Measurements from ENCODE around the gene UBL4B.

The UBL4B gene, protein sequence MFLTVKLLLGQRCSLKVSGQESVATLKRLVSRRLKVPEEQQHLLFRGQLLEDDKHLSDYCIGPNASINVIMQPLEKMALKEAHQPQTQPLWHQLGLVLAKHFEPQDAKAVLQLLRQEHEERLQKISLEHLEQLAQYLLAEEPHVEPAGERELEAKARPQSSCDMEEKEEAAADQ

DNA sequence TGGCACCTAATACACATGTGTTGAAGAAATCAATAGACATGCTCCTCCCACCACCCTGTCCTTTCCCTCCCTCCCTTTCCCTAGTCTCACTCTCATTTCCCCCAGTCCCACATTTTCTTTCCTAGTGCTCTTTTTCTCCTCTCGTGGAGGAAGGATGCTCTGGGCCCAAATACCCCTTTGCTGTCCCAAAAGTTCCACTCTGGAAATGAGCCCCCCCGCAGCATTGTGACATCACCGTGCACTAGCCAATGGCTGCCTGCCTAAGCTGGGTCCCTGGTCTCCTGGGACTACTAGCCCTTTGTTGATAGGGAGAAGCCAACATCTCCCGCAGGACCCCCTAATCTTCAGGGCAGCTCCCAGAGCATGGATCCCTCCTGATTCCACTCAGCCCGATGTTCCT, at the start of gene UBL4B:
Gene UBL4B (plus strand): TSS at position 301 of the 400 bp plus-strand sequence. CDS start 92 bp downstream, at position 393.
- no peaks in the 10 kb centered on the region for H3K79me2 ChIP-seq (ENCODE audit: insufficient read depth, low read length)
- no peak within 1 kb of the TSS for H3K27ac ChIP-seq (ENCODE audit: low read depth, low read length)
- no peak within 1 kb of the TSS for H3K9ac ChIP-seq (ENCODE audit: low read length)
- no peaks in the 10 kb centered on the region for H3F3A ChIP-seq (ENCODE audit: insufficient read depth)
- H2AFZ ChIP-seq (ENCODE audit: low read depth, low read length, severe bottlenecking) = no peak within 1 kb of the TSS
- no peaks in the 10 kb centered on the region for H4K20me1 ChIP-seq (ENCODE audit: low read depth, low read length)
- no peaks in the 10 kb centered on the region for H3K36me3 ChIP-seq (ENCODE audit: low read length)
- no peak within 1 kb of the TSS for H3K4me3 ChIP-seq (ENCODE audit: insufficient read depth, low read length, poor library complexity, severe bottlenecking)
- TF ChIP-seq, protein P1, sequence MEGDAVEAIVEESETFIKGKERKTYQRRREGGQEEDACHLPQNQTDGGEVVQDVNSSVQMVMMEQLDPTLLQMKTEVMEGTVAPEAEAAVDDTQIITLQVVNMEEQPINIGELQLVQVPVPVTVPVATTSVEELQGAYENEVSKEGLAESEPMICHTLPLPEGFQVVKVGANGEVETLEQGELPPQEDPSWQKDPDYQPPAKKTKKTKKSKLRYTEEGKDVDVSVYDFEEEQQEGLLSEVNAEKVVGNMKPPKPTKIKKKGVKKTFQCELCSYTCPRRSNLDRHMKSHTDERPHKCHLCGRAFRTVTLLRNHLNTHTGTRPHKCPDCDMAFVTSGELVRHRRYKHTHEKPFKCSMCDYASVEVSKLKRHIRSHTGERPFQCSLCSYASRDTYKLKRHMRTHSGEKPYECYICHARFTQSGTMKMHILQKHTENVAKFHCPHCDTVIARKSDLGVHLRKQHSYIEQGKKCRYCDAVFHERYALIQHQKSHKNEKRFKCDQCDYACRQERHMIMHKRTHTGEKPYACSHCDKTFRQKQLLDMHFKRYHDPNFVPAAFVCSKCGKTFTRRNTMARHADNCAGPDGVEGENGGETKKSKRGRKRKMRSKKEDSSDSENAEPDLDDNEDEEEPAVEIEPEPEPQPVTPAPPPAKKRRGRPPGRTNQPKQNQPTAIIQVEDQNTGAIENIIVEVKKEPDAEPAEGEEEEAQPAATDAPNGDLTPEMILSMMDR (IDR thresholded peaks at IDR 0.05; ENCODE audit: insufficient read depth, low read length, poor library complexity, severe bottlenecking) = no peak
- TF ChIP-seq EZH2phosphoT487 (conservative IDR thresholded peaks at IDR 0.05; ENCODE audit: low read length) = no peak
- H3K4me2 ChIP-seq (ENCODE audit: low read depth, low read length, poor library complexity, severe bottlenecking) = no peak within 1 kb of the TSS
- H3K27me3 ChIP-seq (ENCODE audit: low read length) = no peaks in the 10 kb centered on the region
- H3K9me3 ChIP-seq (ENCODE audit: insufficient read depth, low read length) = no peaks in the 10 kb centered on the region
- H3K9me2 ChIP-seq (replicated peaks; ENCODE audit: insufficient read depth, low read length) = no peaks in the 10 kb centered on the region

DNA sequence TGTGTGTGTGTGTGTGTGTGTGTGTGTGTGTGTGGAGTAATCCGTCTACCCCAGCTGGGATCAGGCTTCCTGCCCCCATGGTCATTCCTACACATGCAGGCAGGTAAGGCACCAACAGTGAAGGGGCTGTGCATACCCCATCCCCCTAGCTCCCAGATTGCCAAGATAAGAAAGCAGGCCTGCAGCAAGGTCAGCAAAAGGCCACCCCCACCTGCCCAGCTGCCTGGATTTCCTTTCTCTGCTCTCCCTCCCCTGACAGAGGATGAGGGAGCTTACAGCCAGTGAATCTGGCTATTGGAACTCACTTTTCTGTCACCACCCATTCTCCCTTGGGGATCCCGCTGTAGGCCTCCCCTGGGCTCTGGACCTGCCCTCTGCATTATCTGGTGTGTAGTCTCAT, 49.6 kb upstream of the UBL4B start:
- Histone ChIP-seq H3K4me2 (ENCODE audit: low read depth, low read length, poor library complexity, severe bottlenecking) (no peak overlapping the region), H3K79me2 (ENCODE audit: insufficient read depth, low read length) (no peaks in the 10 kb centered on the region), H3K4me3 (ENCODE audit: insufficient read depth, low read length, poor library complexity, severe bottlenecking) (no peak overlapping the region), H3K27me3 (ENCODE audit: low read length) (no peaks in the 10 kb centered on the region), H3K36me3 (ENCODE audit: low read length) (no peaks in the 10 kb centered on the region), H2AFZ (ENCODE audit: low read depth, low read length, severe bottlenecking) (no peak overlapping the region), H3F3A (ENCODE audit: insufficient read depth) (no peaks in the 10 kb centered on the region), H3K9ac (ENCODE audit: low read length) (no peak overlapping the region), H3K27ac (ENCODE audit: low read depth, low read length) (no peak overlapping the region), H3K9me3 (ENCODE audit: insufficient read depth, low read length) (no peaks in the 10 kb centered on the region), H4K20me1 (ENCODE audit: low read depth, low read length) (no peaks in the 10 kb centered on the region), H3K9me2 (replicated peaks; ENCODE audit: insufficient read depth, low read length) (no peaks in the 10 kb centered on the region)
- TF ChIP-seq EZH2phosphoT487 (conservative IDR thresholded peaks at IDR 0.05; ENCODE audit: low read length) = no peak
- TF ChIP-seq, protein P1 (IDR thresholded peaks at IDR 0.05; ENCODE audit: insufficient read depth, low read length, poor library complexity, severe bottlenecking) = no peak

DNA sequence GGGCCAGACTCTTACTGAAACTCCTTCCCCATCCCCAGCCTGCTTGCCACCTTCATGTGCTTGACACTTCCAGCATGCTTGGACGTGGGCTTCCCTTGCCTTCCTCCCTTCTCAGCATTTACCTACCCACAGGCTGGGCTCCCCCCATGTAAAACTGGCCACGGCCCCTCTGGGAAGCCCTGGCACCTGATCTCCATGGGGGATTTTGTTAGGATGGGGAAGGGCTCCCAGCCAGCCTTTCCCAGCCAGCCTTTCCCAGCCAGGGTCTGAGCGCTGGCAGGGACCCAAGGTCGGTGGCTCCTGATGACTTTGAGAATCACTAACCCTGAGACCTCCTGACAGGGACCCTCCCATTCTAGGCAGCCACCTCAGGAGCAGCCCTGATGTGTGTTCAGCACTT, 48.5 kb upstream of the UBL4B start:
- no peak for TF ChIP-seq EZH2phosphoT487 (conservative IDR thresholded peaks at IDR 0.05; ENCODE audit: low read length)
- TF ChIP-seq, protein P1 (IDR thresholded peaks at IDR 0.05; ENCODE audit: insufficient read depth, low read length, poor library complexity, severe bottlenecking) = no peak
- Histone ChIP-seq H3K27ac (ENCODE audit: low read depth, low read length) (no peak overlapping the region), H3K79me2 (ENCODE audit: insufficient read depth, low read length) (no peaks in the 10 kb centered on the region), H2AFZ (ENCODE audit: low read depth, low read length, severe bottlenecking) (no peak overlapping the region), H3F3A (ENCODE audit: insufficient read depth) (no peaks in the 10 kb centered on the region), H3K27me3 (ENCODE audit: low read length) (no peaks in the 10 kb centered on the region), H4K20me1 (ENCODE audit: low read depth, low read length) (no peaks in the 10 kb centered on the region), H3K4me3 (ENCODE audit: insufficient read depth, low read length, poor library complexity, severe bottlenecking) (no peak overlapping the region), H3K9me3 (ENCODE audit: insufficient read depth, low read length) (no peaks in the 10 kb centered on the region), H3K36me3 (ENCODE audit: low read length) (no peaks in the 10 kb centered on the region), H3K9me2 (replicated peaks; ENCODE audit: insufficient read depth, low read length) (no peaks in the 10 kb centered on the region), H3K4me2 (ENCODE audit: low read depth, low read length, poor library complexity, severe bottlenecking) (no peak overlapping the region), H3K9ac (ENCODE audit: low read length) (no peak overlapping the region)

All from SU-DHL-6 (cell line).